Measurements from ENCODE around the gene AP1S3. TPM values are rescaled to one million over a fixed set of nuclear protein-coding genes. Genes with fewer than 3 reads are reported as not detected.

The AP1S3 gene
- total RNA-seq, result 0.65 and 0.95 TPM in 2 replicates

GRCh38 chr2:223837287-223838061 lies at the start of gene AP1S3:
Gene AP1S3, minus strand, starts transcription at chr2:223837582. Its CDS starts 132 bp downstream, at chr2:223837450.

Other genes with a start within 250 kb of the AP1S3 start
- gene SCG2, start 235.2 kb downstream of the AP1S3 start, total RNA-seq, result under 0.01 TPM in 1 of 2 replicates, not detected in the other
- 91.8 and 95.7 TPM in 2 replicates for gene WDFY1, start 107.8 kb upstream of the AP1S3 start, total RNA-seq
- gene MRPL44, start 119.9 kb upstream of the AP1S3 start, total RNA-seq, result 24.8 and 31.4 TPM in 2 replicates
- 2.2 and 2.4 TPM in 2 replicates for gene SERPINE2, start 201.7 kb upstream of the AP1S3 start, total RNA-seq

Data from dermis lymphatic vessel endothelial cell (primary cell).